GM19240 (cell line): Measurements from ENCODE around the gene CGREF1.
"Not testable (repeated sequence)": the region's sequence is repeated elsewhere in the genome, so short reads cannot be mapped to it uniquely, and the experiment has no call there.

ENCODE experiments used
- DNase-seq: peaks from one replicate; pipeline ENCODE4 v3.0.0; 2011; ENCODE audit warnings: low spot score; ENCODE audit not compliant: insufficient read length

Gene CGREF1

DNA sequence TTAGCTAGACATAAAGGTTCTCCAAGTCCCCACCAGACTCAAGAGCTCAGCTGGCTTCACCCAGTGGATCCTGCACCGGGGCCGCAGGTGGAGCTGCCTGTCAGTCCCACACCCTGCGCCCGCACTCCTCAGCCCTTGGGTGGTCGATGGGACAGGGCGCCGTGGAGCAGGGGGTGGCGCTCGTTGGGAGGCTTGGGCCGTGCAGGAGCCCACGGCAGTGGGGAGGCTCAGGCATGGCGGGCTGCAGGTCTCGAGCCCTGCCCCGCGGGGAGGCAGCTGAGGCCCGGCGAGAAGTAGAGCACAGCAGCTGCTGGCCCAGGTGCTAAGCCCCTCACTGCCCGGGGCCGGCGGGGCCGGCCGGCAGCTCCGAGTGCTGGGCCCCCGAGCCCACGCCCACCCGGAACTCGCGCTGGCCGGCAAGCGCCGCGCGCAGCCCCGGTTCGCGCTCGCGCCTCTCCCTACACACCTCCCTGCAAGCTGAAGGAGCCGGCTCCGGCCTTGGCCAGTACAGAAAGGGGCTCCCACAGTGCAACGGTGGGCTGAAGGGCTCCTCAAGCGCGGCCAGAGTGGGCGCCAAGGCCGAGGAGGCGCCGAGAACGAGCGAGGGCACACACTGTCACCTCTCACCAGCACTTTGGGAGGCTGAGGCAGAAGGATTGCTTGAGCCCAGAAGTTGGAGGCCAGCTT, 7.4 kb downstream of the CGREF1 start:
- not testable (repeated sequence) for DNase-seq

DNA sequence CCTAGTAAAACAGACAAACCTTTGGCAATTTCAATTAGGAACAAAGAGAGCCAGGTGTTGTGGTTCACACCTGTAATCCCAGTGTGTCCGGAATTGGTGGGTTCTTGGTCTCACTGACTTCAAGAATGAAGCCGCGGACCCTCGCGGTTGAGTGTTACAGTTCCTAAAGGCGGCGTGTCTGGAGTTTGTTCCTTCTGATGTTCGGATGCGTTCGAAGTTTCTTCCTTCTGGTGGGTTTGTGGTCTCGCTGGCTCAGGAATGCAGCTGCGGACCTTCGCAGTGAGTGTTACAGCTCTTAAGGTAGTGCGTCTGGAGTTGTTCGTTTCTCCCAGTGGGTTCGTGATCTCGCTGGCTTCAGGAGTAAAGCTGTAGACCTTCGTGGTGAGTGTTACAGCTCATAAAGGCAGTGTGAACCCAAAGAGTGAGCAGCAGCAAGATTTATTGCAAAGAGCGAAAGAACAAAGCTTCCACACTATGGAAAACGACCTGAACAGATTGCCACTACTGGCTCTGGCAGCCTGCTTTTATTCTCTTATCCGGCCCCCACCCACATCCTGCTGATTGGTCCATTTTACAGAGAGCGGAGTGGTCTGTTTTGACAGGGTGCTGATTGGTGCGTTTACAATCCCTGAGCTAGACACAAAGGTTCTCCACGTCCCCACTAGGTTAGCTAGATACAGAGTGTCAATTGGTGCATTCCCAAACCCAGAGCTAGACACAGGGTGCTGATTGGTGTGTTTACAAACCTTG, 8.2 kb downstream of the CGREF1 start:
- DNase-seq, result not testable (repeated sequence)

DNA sequence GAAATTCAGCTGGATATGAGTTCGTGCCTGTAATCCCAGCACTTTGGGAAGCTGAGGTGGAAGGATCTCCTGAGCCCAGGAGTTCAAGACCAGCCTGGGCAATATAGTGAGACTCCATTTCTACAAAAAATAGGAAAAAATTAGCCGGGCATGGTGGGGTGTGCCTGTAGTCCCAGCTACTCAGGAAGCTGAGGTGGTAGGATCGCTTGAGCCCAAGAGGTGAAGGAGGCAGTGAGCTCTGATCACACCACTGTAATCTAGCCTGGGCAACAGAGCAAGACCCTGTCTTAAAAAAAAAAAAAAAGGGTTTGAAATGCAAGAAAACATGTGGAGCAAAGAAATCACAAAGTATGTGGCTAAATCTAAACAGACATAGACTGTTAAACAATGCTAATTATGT, 9.8 kb downstream of the CGREF1 start:
- no peak for DNase-seq

DNA sequence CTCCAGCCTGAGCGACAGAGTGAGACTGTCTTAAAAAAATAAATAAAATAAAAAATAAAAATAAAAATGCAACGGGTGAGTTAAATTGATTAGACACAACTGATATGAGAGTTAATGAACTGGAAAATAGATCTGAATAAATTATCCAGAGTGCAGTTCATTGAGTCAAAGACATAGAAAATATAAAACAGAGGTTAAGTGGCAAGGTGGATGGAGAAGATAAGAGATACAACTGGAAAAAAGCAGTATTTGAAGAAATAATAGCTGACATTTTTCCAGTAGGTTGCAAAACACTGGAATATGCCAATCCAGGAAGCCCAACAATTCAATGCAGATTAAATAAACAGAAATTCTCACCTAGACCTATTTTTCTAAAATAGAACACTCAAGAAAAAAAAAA, 10.7 kb downstream of the CGREF1 start:
- no peak for DNase-seq

DNA sequence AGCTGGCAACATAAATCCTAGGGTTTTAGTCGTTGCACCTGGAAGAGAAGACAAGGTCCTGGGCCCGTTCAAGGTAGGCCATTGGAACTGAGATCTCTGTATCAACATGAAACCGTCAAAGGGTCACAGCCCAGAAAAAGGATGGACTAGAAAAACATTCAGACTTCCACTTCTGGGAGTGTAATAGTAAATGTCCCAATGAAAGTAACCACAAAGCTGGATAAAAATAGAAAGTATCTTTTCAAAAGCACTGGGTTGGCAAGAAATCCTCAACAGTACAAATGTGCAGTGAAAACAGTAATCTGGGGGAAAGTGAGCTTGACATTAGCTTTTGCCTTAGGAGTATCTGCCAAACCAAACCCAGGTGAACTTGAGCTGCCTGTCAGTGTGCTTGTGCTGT, 12.9 kb downstream of the CGREF1 start:
- no peak for DNase-seq

DNA sequence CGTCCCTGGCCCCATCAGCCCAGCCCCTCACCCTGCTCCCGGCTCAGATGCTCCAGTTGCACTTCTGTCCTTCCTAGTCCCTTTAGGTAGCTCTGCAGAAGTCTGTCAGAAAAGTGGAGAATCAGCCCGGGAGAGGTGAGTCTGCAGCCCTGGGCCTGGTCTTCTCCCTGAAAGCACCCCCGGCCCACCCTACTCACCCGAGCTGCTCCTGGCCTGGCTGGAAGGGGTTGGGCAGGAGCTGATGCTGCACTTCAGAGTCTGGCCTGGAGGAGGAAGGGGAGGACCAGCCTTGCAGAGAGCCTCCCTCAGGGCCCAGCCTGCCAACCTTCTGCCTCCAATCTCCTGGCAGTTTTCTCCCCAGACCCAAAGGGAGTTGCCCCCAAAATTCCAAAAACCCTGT, 16.6 kb downstream of the CGREF1 start:
- DNase-seq, result no peak

DNA sequence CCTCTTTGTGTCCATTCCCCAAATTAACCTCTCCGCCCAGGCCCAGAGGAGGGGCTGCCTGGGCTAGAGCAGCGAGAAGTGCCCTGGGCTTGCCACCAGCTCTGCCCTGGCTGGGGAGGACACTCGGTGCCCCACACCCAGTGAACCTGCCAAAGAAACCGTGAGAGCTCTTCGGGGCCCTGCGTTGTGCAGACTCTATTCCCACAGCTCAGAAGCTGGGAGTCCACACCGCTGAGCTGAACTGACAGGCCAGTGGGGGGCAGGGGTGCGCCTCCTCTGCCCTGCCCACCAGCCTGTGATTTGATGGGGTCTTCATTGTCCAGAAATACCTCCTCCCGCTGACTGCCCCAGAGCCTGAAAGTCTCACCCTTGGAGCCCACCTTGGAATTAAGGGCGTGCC, 18.9 kb downstream of the CGREF1 start:
- DNase-seq, result no peak

DNA sequence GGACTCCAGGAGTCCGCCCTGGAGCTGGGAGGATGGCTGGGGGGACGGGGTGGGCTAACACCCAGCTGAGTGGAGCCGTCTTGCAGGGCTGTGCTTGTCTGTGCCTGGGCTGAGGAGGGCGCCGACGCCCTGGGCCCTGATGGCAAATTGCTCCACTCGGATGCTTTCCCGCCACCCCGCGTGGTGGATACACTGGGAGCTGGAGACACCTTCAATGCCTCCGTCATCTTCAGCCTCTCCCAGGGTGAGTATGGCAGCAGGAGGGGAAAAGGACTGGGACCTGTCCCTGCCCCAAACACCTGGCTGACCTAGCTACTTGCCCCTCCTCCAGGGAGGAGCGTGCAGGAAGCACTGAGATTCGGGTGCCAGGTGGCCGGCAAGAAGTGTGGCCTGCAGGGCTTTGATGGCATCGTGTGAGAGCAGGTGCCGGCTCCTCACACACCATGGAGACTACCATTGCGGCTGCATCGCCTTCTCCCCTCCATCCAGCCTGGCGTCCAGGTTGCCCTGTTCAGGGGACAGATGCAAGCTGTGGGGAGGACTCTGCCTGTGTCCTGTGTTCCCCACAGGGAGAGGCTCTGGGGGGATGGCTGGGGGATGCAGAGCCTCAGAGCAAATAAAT, 19.5 kb downstream of the CGREF1 start:
- DNase-seq, result no peak

DNA sequence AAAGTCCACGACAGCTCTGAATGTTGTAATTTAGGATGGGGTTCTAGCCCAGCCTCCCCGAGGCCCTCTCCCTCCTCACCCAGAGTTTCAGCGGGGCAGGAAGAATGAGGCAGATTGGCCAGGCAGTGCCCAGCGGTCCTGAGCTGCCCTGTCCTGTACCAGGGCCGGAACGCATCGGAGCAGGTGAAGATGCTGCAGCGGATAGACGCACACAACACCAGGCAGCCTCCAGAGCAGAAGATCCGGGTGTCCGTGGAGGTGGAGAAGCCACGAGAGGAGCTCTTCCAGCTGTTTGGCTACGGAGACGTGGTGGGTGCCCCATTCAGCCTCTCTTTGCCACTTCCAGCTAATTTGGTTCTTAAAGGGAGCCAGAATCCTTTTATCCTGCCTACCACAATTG, 21.6 kb downstream of the CGREF1 start:
- DNase-seq, result no peak

DNA sequence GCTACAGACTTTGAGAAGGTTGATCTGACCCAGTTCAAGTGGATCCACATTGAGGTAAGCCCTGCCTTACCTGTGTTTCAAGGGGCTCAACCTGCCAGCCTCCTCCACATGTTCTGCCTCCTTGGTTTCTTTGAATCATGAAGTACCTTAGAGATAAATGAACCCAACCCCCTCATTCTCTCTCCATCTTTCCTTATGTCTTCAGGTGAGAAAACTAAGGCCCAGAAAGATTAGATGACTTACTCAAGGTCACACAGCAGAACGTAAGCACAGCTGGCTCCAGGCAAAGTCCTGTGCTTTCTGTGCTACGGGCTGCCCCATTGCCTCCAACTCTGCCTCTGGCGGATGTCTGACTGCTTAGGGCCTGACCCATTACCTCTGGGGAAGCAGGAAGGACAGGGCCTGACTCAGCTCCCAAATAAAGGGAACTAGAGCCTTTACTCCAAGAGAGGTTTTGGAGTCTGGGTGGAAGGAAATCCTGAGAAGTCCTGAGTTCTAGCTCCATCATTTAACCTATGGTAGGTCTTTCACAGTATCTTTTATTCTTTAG, 22.1 kb downstream of the CGREF1 start:
- no peak for DNase-seq

DNA sequence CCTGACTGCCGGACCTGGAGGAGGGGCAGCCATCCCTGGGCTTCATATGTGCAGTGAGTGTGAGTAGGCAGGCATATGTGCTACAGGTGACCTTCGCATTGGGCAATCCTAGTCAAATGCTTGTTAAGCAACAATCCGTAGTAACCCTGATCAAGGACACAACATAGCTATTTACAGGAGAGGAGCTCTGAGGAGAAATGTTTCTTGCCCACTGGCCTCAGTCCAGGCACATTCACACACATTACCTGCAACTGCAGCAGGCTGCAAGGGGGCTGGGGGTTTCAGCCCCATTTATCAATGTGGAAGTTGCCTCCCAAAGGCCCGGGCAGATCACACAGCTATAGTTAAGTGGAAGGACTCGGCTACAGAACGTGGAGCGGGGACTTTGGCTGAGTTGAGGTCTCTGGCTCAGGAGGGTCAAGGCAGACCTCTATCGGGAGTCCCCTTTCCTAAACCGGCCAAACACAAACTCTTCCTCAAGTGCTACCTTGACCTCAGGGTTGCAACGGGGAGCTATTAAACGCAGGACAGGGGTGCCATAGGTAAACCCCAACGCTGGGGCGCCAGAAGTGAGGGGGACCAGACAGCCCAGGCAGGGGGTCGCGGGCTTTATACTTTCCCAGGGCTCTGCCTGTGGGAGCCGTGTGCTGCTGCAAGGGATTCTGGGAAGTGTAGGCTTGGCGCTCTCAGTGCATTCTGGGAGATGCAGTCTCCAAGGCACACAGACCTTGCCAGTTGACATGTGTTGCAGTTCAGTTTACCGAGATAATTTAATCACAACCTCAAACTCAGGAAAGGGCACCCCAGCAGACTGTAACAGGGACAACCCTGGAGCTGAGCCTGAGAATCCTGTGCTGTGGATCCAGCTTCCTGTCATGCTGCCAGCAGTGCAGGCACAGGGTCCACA, 22.9 kb downstream of the CGREF1 start:
- DNase-seq, result peak; percentile 91

DNA sequence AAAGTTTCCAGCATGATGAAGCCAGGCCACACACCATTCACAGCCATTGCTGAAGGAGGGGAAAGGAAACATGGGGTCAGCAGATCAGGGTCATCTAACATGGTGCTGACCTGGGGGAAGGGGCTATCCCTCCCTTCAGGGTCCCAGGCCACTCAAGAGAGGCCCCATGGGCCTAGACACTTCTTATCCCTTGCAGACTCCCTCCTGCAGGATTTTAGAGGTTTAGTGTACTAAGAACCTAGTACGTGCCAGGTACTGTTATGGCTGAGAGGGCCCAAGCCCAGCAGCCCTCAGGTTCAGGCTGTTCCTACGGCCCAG, 23.5 kb downstream of the CGREF1 start:
- no peak for DNase-seq

DNA sequence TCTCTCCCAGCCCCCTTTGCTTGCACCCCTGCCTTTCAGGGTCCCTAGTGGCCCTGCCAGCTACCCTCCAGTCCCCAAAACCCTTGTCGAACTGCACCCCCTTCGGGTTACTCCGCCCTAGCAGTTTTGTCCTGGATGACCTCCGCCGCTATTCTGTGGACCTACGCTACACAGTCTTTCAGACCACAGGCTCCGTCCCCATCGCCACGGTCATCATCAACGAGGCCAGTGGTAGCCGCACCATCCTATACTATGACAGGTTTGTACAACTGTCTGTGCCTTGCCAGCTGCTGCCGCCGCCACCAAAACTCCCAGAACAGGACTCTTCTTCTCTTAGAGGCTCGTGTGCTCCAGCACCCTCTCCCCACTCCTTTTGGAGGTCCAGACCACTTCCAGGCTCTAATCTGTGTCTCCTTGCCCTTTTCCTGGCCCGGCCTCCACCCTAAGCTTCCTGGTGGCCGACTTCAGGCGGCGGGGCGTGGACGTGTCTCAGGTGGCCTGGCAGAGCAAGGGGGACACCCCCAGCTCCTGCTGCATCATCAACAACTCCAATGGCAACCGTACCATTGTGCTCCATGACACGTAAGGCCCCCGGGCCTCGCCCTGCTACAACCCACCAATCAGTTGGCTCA, 24.5 kb downstream of the CGREF1 start:
- DNase-seq, result no peak

DNA sequence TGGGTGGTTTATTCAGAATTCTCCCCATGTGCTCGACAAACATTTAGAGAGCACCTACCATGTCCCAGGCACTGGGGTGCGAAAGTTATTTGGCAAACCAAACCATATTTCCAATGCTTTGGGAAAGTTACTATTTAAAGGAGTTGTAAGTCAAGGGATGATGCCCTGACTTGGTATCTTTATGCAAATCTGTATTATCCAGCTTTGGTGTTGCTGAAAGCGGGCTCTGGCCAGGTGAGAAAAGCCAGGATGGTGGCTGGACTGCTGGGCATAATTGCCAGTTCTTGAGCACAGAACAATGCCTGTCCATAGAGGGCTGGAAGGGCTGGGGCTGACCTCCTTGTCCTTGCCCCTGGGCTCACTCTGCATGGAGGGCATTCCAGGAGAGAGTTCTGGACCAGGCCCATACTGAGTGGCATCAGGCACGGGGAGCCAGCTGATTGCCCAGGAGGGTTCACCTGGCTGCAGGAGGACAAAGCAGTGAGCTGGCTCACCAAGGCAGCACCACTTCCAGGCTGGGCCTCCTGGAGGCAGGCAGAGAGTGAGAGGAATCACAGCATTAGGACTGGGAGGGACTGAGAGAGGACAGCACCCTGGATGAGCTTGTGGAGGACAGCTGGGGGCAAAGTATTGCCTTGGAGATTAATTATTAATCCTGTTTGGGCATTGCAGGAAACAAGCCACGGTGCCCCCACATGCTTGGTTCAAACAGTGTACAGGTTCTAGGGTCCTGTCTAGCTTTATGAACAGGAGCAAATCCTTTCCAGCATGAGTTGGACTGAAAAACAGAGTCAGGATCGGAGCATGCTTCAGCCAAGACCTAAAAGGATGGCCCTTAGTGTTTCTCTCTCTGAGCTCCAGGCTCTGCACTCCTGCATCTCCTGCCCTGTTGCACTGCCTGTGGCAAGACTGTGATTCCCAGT, 25.2 kb downstream of the CGREF1 start:
- DNase-seq, result no peak

DNA sequence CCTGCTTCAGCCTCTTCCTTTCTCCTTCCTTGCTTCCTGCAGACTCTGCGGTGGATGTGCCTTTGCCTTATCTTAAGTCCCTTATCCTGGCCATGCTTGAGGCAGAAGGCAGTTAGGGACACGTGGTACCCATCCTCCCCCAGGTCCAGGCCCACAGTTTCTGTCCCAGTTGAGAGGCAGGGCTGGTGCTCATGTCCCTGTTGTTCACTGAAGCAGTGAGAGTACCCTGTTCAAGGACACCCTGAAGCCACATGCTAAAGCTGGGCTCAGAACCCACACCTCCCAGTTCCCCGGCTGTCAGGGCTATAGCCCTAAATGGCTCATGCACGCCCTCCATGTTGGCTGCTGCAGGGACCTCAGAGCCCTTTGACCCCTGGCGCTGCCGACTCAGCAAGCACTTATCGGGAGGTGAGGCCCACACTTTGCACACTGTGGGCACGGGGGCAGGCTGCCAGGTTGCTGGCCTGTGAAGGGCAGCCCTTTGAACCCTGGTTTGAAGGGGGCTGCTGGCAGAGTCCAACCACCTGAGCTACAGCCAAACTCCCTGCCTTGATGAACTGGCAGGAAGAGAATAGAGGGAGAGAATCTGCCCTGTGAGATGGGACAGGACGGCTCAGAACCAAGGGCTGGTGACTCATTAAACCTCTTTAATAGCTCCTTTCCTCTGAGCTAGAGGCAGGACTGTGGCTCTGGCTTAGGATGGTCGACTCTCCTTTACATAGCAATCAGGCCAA, 26.1 kb downstream of the CGREF1 start:
- DNase-seq, result no peak

DNA sequence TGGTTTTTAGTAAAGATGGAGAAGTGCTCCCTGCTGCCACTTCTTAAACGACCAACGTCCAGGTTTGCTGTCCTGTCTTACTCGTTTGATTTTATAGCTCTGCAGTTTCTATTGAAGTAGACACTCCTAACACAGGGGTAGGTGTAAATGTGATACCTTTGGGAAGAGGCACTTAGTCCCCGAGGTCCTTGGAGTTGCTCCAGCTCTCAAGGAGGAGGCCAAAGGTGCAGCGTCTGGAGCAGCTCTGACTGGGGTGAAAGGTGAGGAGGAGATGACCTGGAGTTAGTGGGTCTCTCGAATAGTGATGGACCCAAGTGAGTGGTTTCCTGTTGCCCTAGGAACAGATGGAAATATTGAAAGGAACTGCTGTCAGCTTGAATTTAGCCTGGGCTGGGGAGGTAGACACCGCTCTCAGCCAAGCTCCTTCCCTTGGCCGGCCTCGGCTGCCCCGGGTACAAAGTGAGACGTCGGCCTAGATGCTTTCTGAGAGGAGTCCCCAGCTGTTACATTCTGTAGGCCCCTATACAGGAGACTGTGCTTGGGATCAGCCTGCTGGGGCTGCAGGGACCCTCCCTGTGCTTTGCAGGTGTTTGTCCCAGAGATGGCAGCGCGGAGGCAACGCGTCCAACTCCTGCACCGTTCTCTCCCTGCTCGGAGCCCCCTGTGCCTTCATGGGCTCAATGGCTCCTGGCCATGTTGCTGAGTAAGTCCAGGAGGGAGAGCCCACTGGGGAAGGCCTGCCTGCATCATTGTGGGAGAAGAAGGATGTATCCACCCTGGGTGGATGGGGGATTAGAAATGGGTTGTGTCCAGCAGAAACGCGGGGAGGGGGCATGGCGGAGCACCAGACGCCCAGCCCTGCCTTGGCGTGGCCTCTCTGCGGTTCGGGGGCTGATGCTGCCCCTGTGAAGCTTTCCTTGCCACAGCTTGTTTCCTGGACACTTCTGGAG, 26.9 kb downstream of the CGREF1 start:
- no peak for DNase-seq

DNA sequence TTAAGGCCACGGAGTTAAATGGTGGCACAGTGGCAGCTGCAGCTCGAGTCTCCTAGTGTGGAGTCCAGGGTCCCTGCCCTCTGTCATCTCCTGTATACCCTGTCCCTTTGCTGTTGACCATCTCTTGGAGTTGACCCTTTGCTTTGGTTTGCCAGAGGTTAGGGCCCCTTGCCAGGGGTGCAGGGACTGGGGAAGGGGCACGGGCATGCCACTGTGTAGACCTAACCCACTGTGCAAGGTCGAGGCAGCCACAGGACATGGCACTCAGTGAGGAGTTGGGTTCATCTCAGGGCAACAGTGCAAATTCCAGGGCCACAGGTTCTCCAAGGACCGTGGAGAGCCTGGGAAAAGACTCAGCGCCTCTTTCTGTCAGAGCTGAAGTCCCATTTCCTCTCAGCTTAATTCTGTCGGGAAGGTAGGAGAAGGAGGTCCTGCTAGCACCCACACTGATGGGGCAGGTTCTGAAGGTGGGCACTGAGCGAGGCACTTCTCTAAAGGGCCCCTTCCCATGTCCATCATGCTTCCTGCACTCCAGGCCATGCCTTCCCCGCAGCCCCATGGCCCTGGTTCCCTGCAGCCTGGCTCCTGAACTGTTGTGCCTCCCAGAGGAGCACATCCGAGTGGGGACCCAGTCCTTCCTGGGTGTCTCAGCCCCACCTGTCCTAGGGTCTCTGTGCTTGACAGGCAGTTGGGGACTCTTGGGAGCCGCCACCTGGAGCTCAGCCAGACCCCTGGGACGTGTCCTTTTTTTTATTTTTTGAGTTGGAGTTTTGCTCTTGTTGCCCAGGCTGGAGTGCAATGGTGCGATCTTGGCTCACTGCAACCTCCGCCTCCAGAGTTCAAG, 29.6 kb downstream of the CGREF1 start:
- DNase-seq, result no peak
